GM23248 (cell line): ENCODE data around the gene SRCIN1. TPM values are rescaled to one million over a fixed set of nuclear protein-coding genes. Genes with fewer than 3 reads are reported as not detected.

ENCODE experiments used
- DNase-seq: peaks from one replicate; pipeline ENCODE4 v3.0.0-alpha.2; 2015
- H2AFZ ChIP-seq: fragments of 200-600 bp; sonication (generic); 2 replicates; pipeline ENCODE4 v1.6.1; 2016; ENCODE audit warnings: antibody characterized with exemption
- H3F3A ChIP-seq: fragments of 200-600 bp; sonication (generic); 2 replicates; pipeline ENCODE4 v1.6.1; 2016; ENCODE audit warnings: mild to moderate bottlenecking, antibody characterized with exemption, mixed run types; ENCODE audit not compliant: insufficient read depth
- H3K27ac ChIP-seq: fragments of 200-600 bp; sonication (generic); 2 replicates; pipeline ENCODE4 v1.5.1; 2016; ENCODE audit warnings: mild to moderate bottlenecking
- H3K27me3 ChIP-seq: fragments of 200-600 bp; sonication (generic); replicated peaks from 2 replicates; pipeline ENCODE4 v1.6.1; 2016; ENCODE audit warnings: mild to moderate bottlenecking; ENCODE audit not compliant: insufficient read depth
- H3K36me3 ChIP-seq: fragments of 200-600 bp; sonication (generic); 2 replicates; pipeline ENCODE4 v1.6.1; 2016; ENCODE audit warnings: low read depth, mild to moderate bottlenecking
- H3K4me1 ChIP-seq: fragments of 200-600 bp; sonication (generic); 2 replicates; pipeline ENCODE4 v1.6.1; 2016; ENCODE audit warnings: mild to moderate bottlenecking; ENCODE audit not compliant: insufficient read depth
- H3K4me2 ChIP-seq: fragments of 200-600 bp; sonication (generic); one replicate; pipeline ENCODE4 v1.6.1; 2016; ENCODE audit warnings: mild to moderate bottlenecking; ENCODE audit not compliant: unreplicated experiment
- H3K4me3 ChIP-seq: fragments of 200-600 bp; sonication (generic); 2 replicates; pipeline ENCODE4 v1.5.1; 2016; ENCODE audit warnings: mild to moderate bottlenecking
- H3K79me2 ChIP-seq: fragments of 200-600 bp; sonication (generic); 2 replicates; pipeline ENCODE4 v1.6.1; 2016; ENCODE audit warnings: mild to moderate bottlenecking; ENCODE audit not compliant: insufficient read depth
- H3K9ac ChIP-seq: fragments of 200-600 bp; sonication (generic); 2 replicates; pipeline ENCODE4 v1.6.1; 2016; ENCODE audit warnings: mild to moderate bottlenecking
- H3K9me2 ChIP-seq: fragments of 200-600 bp; sonication (generic); 2 replicates; pipeline ENCODE4 v1.6.1; 2016; ENCODE audit warnings: mixed run types, mild to moderate bottlenecking, moderate library complexity; ENCODE audit not compliant: insufficient read depth
- H3K9me3 ChIP-seq: fragments of 200-600 bp; sonication (generic); one replicate; pipeline ENCODE4 v1.6.1; 2017; ENCODE audit warnings: low read depth
- H4K20me1 ChIP-seq: fragments of 200-600 bp; sonication (generic); 2 replicates; pipeline ENCODE4 v1.6.0; 2016; ENCODE audit not compliant: insufficient read depth
- EZH2 ChIP-seq: fragments of 200-600 bp; sonication (generic); IDR thresholded peaks from 2 replicates; pipeline ENCODE4 v1.6.1; 2018; ENCODE audit warnings: antibody characterized with exemption, mild to moderate bottlenecking; ENCODE audit not compliant: insufficient read depth, poor library complexity, severe bottlenecking
- EZH2phosphoT487 ChIP-seq: fragments of 200-600 bp; sonication (generic); IDR thresholded peaks from 2 replicates; pipeline ENCODE4 v1.6.1; 2018; ENCODE audit warnings: antibody characterized with exemption, moderate library complexity, mild to moderate bottlenecking, low read depth; ENCODE audit not compliant: insufficient read depth
- WGBS, 2 experiments: methylation state at CpG; one replicate each; pipeline ENCODE4 v1.1.6; 2015 to 2017; ENCODE audit warnings: low lambda C conversion rate in 2 of 2, low coverage in 1 of 2; ENCODE audit errors: missing lambda C conversion rate in 2 of 2; 5-methylcytosine and 5-hydroxymethylcytosine counted together
- in situ Hi-C: fragments of 300-500 bp; cut with MboI; formaldehyde crosslinking; loops from 2 replicates; pipeline ENCODE4 v1.15.0; 2020
- polyA plus RNA-seq: library from polyadenylated mRNA; unstranded; fragments of >200 nt; fragmentation: Nextera tagmentation; extraction: Ambion mirVana; gene quantifications from 2 replicates; pipeline ENCODE4 v1.2.1, GENCODE V29; 2016
- total RNA-seq: library from RNA; depleted of rRNA; stranded (reverse); fragments of >200 nt; shearing (Covaris generic); gene quantifications from 2 replicates; pipeline ENCODE4 v1.2.3, GENCODE V29; 2014

Gene SRCIN1
- total and polyA plus RNA-seq, 2 experiments from 2014 or later, result not detected

GRCh38 chr17:38536661-38537060 lies 69.1 kb downstream of the SRCIN1 start:
- no peak overlapping the region for H3K4me2 ChIP-seq
- H3K9me2 ChIP-seq, result no peaks in the 10 kb centered on the region
- DNase-seq, result no peak
- no peak overlapping the region for H2AFZ ChIP-seq
- H3K4me1 ChIP-seq, result no peaks in the 10 kb centered on the region
- H3K9ac ChIP-seq, result no peak overlapping the region
- H3K27ac ChIP-seq, result no peak overlapping the region
- TF ChIP-seq EZH2, result no peak
- TF ChIP-seq EZH2phosphoT487, result no peak
- no peaks in the 10 kb centered on the region for H3K9me3 ChIP-seq
- no peak overlapping the region for H3K4me3 ChIP-seq
- H3K79me2 ChIP-seq, result no peaks in the 10 kb centered on the region
- no peaks in the 10 kb centered on the region for H3K36me3 ChIP-seq
- peaks cover 15% of the 10 kb centered on the region; the same call in 1 of the 2 replicates for H3K27me3 ChIP-seq
- no peaks in the 10 kb centered on the region for H4K20me1 ChIP-seq
- in situ Hi-C loops, result no loop called here
- WGBS, 2 experiments, result 47 to 59% methylated on average over 4 of the region's 4 CpGs
- no peaks in the 10 kb centered on the region for H3F3A ChIP-seq

GRCh38 chr17:38535886-38536285 lies 69.9 kb downstream of the SRCIN1 start:
- TF ChIP-seq EZH2 (no peak), EZH2phosphoT487 (no peak)
- Histone ChIP-seq H3K27ac (no peak overlapping the region), H3K27me3 (peaks cover 15% of the 10 kb centered on the region; the same call in 1 of the 2 replicates), H3K9me2 (no peaks in the 10 kb centered on the region), H2AFZ (no peak overlapping the region), H4K20me1 (no peaks in the 10 kb centered on the region), H3K9me3 (no peaks in the 10 kb centered on the region), H3K4me3 (no peak overlapping the region), H3K36me3 (no peaks in the 10 kb centered on the region), H3K4me1 (no peaks in the 10 kb centered on the region), H3K79me2 (no peaks in the 10 kb centered on the region), H3K4me2 (no peak overlapping the region), H3K9ac (no peak overlapping the region), H3F3A (no peaks in the 10 kb centered on the region)
- WGBS, 2 experiments, result 39 to 42% methylated on average over 8 of the region's 8 CpGs
- in situ Hi-C loops, result no loop called here
- DNase-seq, result no peak

- Histone ChIP-seq H3K4me2 (no peak overlapping the region), H3K9ac (no peak overlapping the region), H3K36me3 (no peaks in the 10 kb centered on the region), H2AFZ (no peak overlapping the region), H3K4me1 (no peaks in the 10 kb centered on the region), H3K79me2 (no peaks in the 10 kb centered on the region), H3K4me3 (no peak overlapping the region), H3F3A (no peaks in the 10 kb centered on the region), H3K27me3 (peaks cover 23% of the 10 kb centered on the region; the same call in 1 of the 2 replicates), H3K9me2 (no peaks in the 10 kb centered on the region), H3K9me3 (no peaks in the 10 kb centered on the region), H4K20me1 (no peaks in the 10 kb centered on the region), H3K27ac (no peak overlapping the region)
- 48 to 54% methylated on average over 7 of the region's 7 CpGs for WGBS, 2 experiments
- no peak for TF ChIP-seq EZH2
- no peak for TF ChIP-seq EZH2phosphoT487
- in situ Hi-C loops, result no loop called here
- DNase-seq, result no peak
These were observed 71.3 kb downstream of the SRCIN1 start for GRCh38 chr17:38534498-38534885.

GRCh38 chr17:38533866-38534497 lies 71.8 kb downstream of the SRCIN1 start:
- no peaks in the 10 kb centered on the region for H3F3A ChIP-seq
- DNase-seq, result no peak
- peaks cover 28% of the 10 kb centered on the region for H3K27me3 ChIP-seq
- no peak for TF ChIP-seq EZH2
- no peak for TF ChIP-seq EZH2phosphoT487
- no peak overlapping the region for H3K4me2 ChIP-seq
- no peak overlapping the region for H3K27ac ChIP-seq
- no peaks in the 10 kb centered on the region for H3K9me3 ChIP-seq
- H3K79me2 ChIP-seq, result no peaks in the 10 kb centered on the region
- H4K20me1 ChIP-seq, result no peaks in the 10 kb centered on the region
- H3K4me3 ChIP-seq, result no peak overlapping the region
- H3K4me1 ChIP-seq, result no peaks in the 10 kb centered on the region
- no peaks in the 10 kb centered on the region for H3K9me2 ChIP-seq
- H2AFZ ChIP-seq, result no peak overlapping the region
- in situ Hi-C loops, result no loop called here
- no peaks in the 10 kb centered on the region for H3K36me3 ChIP-seq
- WGBS, 2 experiments, result 58 to 65% methylated on average over 11 to 13 of the region's 13 CpGs
- H3K9ac ChIP-seq, result no peak overlapping the region
